GM19468 (cell line): ENCODE measurements around the gene LRRC75A.

Experiments
- ATAC-seq: cut with Tn5 transposase; IDR thresholded peaks from one replicate; pipeline ENCODE4 v1.9.1; 2021; ENCODE audit warnings: mild to moderate bottlenecking, moderate library complexity, moderate number of reproducible peaks; ENCODE audit not compliant: unreplicated experiment; ENCODE audit errors: extremely low read depth

LRRC75A gene

GRCh38 chr17:16473044-16474011 lies 18.7 kb downstream of the LRRC75A start:
- ATAC-seq, result no peak

GRCh38 chr17:16472539-16472938 lies 19.5 kb downstream of the LRRC75A start:
- ATAC-seq, result no peak

- no peak for ATAC-seq
Observed at GRCh38 chr17:16471295-16471694, 20.7 kb downstream of the LRRC75A start.

GRCh38 chr17:16470265-16470664 lies 21.7 kb downstream of the LRRC75A start:
- no peak for ATAC-seq

GRCh38 chr17:16468428-16468992 lies 23.5 kb downstream of the LRRC75A start:
- ATAC-seq, result no peak

GRCh38 chr17:16467886-16468285 lies 24.1 kb downstream of the LRRC75A start:
- no peak for ATAC-seq

GRCh38 chr17:16467044-16467443 lies 24.9 kb downstream of the LRRC75A start:
- ATAC-seq, result no peak

- ATAC-seq, result no peak
Observed at GRCh38 chr17:16466407-16466806, 25.6 kb downstream of the LRRC75A start.

GRCh38 chr17:16465861-16466338 lies 26.1 kb downstream of the LRRC75A start:
- ATAC-seq, result no peak

GRCh38 chr17:16465052-16465312 lies 27.0 kb downstream of the LRRC75A start:
- no peak for ATAC-seq

GRCh38 chr17:16464303-16465051 lies 27.5 kb downstream of the LRRC75A start:
- ATAC-seq, result no peak

GRCh38 chr17:16463358-16464302 lies 28.4 kb downstream of the LRRC75A start:
- no peak for ATAC-seq

- ATAC-seq, result no peak
Observed at GRCh38 chr17:16462070-16462864, 29.7 kb downstream of the LRRC75A start.

- ATAC-seq, result no peak
Observed at GRCh38 chr17:16461606-16461866, 30.5 kb downstream of the LRRC75A start.

- ATAC-seq, result no peak
Observed at GRCh38 chr17:16460796-16461605, 31.0 kb downstream of the LRRC75A start.

GRCh38 chr17:16459855-16460550 lies 32.0 kb downstream of the LRRC75A start:
- ATAC-seq, result no peak

- no peak for ATAC-seq
Observed at GRCh38 chr17:16459271-16459670, 32.7 kb downstream of the LRRC75A start.

GRCh38 chr17:16456742-16457316 lies 35.2 kb downstream of the LRRC75A start:
- ATAC-seq, result no peak
